Measurements from ENCODE around the gene PPFIA2.

GRCh38 chr12:81500788-81501187 lies 258.4 kb downstream of the PPFIA2 start:
- TF ChIP-seq, protein P1, sequence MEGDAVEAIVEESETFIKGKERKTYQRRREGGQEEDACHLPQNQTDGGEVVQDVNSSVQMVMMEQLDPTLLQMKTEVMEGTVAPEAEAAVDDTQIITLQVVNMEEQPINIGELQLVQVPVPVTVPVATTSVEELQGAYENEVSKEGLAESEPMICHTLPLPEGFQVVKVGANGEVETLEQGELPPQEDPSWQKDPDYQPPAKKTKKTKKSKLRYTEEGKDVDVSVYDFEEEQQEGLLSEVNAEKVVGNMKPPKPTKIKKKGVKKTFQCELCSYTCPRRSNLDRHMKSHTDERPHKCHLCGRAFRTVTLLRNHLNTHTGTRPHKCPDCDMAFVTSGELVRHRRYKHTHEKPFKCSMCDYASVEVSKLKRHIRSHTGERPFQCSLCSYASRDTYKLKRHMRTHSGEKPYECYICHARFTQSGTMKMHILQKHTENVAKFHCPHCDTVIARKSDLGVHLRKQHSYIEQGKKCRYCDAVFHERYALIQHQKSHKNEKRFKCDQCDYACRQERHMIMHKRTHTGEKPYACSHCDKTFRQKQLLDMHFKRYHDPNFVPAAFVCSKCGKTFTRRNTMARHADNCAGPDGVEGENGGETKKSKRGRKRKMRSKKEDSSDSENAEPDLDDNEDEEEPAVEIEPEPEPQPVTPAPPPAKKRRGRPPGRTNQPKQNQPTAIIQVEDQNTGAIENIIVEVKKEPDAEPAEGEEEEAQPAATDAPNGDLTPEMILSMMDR (IDR thresholded peaks at IDR 0.05), result no peak
- no peak for TF ChIP-seq POLR2A (IDR thresholded peaks at IDR 0.05)
